HK-2 (cell line): Measurements from ENCODE around the gene SOHLH1.

ENCODE experiments used
- DNase-seq: peaks from one replicate; pipeline ENCODE4 v3.0.0-alpha.2; 2018; ENCODE audit not compliant: unreplicated experiment

Gene SOHLH1

DNA sequence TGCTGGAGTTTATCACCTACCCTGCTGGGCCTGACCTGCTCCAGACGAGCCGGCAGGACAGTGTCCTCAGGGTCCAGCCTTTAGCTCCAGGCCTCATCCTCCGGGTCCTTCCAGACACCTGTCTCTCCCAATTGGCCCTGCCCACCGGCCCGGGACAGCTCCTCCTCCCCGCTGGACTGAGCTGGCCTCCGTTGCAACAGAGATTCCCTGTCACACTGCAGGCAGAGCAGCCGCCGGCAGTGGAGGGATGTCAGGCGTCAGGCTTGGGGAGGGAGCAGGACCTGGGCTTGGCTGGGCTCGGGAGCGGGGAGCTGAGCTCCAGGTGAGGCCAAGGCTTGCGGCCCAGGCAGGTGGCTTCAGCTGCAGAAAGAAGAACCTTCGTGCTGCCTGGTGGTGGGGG lies 4.4 kb upstream of the SOHLH1 start:
- DNase-seq, result no peak

DNA sequence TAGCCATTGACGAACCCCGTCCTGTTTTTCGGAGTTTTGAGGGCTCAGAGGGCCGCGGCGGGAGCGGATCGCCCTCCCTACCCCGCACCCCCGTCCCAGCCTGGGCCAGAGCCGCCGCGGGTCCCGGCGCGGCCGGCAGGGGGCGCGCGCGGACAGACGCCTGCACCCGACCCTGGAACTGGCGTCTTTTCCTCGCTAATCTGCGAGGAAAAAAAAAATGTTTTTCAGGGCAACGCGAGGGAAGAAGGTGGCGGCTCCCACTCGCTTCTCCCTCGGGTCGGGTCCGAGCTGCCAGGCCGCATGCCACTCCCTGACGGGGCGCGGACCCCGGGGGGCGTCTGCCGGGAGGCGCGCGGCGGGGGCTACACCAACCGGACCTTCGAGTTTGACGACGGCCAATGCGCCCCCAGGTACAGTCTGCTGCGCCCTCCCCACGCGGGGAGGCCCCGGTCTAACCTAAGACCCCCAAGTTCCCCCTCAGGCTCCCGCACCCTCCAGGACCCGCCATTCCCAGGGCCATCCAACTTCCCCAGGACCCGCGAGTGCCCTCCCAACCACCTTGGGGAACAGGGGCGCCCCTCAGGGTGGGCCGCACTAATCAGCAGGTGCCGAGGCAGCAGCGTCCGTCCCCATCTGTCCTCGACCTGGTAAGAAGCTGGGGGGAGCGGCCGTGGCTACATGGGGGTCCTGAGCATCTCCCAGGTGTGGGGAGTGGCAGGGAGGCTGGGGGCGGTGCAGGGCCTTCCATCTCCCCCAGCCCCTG lies 2.9 kb upstream of the SOHLH1 start, which contains the start of gene KCNT1:
TSS of gene KCNT1 (plus strand) at position 227 of the 763 bp plus-strand sequence. CDS start at position 301, 74 bp downstream.
- peak; percentile 77 for DNase-seq

DNA sequence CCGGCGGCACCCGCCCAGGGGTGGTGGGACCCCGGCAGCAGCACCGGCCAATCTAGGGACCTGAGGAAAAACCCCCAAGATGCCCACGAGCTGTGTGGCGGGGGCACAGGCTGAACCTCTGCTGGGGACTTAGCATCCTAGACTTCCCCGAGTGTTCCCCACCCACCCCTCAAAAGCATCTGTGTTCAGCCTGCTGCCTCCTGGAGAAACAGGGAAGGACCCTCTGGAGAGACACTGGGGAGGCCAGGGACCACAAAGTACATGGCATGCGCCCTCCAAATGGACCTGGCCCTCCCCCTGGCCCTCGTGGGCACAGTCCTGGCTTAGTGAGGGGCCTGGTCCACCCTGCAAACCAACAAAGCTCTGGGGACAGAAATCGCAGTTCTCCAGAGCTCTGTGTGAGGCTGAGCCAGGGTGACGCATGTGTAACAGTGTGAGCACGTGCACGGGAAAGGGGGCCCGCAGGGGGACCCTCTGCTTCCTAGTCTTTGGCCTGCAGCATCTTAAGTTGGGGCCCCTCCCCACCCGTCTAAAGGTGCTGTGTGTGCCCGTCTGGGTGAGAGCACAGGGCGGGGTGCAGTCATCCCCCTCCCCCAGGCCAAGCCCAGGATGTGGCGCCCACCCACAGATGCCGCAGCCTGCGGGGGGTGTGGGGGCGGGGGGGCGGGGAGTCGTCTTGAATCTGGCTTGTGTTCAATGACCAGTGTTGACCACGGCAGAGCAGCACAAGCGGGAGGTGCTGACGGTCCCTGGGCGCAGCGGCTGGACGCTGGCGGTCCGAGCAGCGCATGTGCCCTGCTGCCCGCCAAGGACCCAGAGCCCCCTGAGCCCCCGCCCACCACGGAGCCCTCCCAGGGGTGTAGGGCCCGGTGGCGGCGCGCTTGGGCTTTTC lies 2.0 kb upstream of the SOHLH1 start:
- no peak for DNase-seq

DNA sequence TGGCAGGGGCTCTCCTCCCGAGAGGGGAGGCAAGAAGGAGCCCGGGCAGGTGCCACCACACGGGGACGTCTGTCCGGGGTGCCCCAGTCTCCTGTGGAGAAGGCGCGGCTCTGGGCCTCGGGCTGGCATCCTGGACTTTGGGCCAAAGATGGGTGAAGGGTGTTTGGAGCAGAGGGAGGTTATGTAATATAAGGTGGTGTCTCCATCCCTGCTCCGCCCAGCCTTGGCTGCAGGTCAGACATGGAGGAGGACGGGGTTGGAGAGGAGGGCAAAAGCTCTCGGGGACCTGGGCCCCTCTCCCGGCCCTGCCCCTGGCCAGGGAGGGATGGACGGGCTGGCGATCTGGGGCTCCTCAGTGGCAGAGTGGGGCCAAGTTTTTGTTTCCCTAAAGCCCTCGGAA lies 1.2 kb upstream of the SOHLH1 start:
- DNase-seq, result no peak

DNA sequence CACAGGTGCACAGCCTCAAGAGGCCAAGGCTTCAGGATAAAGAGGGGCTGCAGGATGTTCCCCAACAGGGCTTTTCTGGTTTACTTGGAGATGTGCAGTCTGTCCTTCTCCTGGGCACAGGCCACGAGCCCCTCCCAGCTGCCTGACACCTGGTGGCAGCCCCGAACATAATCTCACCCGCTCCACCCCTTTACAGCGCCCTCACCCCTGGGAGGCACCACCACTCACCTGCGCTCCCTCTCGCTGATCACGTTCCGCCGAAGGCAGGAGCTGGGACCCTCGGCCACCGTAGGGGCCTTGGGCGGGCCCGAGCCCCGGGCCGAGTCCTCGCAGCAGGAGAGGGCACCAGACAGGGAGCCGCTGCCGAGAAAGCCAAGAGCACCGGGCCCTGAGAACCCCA lies 514 bp downstream of the SOHLH1 start:
- no peak for DNase-seq

DNA sequence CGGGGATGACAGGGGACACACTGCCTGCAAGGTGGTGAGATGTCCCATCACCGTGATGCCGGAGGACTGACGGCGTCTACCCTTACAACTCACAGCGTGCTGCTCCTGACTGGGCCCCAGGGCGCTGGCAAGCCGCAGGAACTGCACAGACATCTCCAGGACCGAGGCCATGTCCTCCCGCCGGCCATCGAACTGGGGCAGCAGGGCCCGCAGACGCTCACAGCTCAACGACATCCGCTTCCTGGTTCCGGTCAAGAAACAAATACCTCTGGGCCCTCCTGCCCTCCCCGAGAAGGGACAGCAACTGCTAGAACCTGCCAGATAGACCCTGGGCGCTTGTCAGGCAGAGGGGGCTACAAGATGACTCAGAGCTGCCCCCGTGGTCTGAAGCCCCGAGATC lies 1.0 kb downstream of the SOHLH1 start:
- DNase-seq, result no peak

DNA sequence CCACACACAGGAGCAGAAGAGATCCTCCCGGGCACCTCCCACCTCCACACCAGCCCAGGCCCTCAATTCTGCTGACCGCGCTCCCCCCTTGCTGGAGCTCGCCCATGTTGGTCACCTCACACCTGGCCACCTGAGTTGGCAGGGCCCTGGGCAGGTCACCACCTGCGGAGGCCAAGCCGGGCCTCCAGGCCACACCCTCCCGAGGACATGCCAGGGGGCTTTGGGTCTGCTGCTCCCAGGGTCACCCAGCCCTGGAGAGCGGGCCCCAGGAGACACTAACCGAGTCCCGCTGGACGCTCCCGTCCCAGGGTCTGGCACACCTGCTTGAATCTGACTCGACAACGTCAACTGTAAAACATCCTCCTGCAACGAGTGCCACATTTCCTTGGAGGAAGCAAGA lies 2.1 kb downstream of the SOHLH1 start:
- DNase-seq, result no peak

DNA sequence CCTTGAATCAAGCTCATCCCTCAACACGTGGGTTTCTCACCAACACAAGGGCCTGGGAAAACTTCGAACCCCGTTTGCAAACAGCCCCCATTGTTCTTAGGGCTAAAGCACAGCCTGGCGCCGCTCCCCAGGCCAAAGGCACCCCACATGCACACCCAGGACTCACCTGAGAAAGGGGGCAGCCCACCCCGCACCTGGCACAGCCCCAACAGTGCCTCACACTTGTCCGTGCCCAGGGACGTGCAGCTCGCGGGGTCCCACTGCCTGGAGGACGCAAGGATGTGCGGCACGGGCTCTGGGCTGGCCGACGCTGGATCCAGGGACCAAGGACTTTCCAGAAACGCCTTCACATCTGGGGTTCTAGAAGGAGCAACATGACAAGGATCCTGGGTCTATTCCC lies 2.8 kb downstream of the SOHLH1 start:
- no peak for DNase-seq

DNA sequence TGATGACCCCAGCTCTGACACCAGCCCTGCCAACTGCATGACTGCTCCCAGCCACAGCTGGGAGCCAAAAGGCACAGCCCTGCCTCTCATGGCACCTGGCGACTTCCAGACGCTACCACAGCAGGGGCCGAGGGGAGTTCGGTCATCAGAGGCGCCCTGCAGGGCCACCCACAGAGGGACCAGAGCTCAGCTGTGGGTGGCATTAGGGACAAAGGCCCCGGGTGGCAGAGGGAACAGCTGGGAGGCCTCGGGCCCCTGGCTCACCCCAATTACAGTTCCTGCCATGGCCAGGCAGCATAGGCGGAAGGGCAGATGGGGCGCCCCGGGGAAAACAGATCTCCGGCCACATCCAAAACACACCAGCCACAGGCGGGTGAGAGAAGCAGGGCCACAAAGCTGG lies 3.6 kb downstream of the SOHLH1 start:
- no peak for DNase-seq

DNA sequence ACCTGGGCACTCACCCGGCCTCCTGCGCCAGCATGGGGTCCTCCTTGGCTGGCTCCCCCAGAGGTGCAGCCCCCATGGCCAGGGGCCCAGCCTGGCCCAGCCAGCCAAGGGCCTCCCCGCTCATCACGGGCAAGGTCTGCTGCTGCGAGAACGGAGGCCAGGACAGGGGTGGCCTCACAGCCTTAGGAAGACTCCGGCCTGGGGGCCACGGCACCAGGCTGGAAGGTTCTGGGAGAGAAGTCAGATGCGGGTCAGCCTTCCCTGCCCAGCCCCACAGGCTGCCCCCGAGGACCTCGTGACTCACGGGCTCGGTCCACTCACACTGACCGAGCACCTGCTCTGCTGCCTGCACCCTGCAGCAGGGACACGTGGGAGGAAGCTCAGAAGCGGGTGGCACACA lies 4.2 kb downstream of the SOHLH1 start:
- DNase-seq, result no peak

DNA sequence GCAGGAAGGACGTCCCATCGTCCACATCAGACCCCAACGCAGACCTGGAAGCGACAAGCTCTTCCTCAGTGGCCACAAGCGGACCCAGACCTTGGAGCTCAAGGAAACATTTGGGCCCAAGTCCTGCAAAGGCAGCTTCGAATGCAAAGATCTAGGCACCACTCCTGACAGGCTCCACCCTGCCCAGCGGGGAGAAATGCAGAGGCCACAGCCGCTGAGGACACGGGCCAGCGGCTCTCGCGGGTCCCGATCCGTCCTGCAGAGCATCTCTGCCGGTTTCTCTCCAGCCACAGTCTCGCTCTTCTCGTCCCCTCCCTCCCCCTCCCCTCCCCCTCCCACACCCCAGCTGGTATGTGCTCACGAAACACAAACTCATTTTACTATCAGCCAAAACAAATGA lies 4.9 kb downstream of the SOHLH1 start:
- DNase-seq, result no peak

DNA sequence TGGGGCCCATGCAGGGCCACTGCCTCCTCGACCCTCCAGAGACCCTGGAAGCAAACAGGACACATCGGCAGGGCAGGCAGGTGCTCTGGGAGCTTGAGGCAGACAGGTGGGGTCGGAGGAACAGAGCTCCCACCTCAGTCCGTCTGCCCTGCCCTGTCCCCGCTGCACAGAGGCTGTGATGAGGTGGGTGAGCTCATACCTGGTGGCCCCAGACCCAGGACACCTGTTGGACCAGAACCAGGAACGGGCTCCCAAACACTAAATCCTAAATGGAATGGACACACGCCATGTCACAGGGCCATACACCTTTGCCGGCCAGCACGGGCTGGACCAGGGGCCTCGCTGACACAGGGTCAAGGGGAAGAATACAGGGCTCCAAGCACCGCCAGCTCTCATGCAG lies 5.5 kb downstream of the SOHLH1 start:
- no peak for DNase-seq

DNA sequence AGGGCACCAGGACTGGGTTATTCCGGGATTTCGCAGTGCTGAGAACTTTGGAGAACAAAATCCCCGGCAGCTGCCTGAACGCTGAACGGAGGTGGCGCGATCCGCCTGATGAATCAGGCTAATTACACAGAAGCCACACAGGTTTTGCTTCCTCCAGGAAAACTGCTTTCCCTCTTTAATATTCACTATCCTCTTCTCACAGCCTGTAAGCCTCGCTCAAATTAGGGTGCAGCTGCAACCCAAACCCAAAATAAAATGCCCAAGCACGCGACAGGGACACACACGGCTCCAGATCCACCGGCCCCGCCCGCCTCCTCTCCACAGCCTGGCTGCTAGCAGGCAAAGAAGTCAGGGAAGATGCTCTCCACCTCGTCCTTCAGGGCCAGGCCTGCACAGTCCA lies 6.0 kb downstream of the SOHLH1 start:
- DNase-seq, result no peak

DNA sequence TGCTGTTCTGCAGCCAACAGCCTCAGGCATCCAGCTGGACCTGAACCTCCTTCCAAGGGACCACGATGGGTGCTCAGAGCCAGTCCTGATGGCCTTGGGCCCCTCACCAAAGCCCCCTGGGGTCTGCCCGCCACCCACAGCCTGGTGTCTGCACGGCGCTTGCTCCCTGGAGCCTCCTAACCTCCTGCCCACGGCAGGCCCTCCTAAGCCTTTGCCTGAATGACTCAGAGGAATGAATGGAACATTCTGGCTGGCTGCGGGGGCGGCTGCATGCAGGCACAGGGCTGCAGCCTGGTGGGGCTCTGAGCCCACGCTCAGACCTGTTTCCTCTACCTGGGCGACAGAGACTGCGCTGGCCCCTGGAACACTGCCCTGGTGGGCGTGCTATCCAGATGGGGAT lies 6.9 kb downstream of the SOHLH1 start:
- DNase-seq, result no peak

DNA sequence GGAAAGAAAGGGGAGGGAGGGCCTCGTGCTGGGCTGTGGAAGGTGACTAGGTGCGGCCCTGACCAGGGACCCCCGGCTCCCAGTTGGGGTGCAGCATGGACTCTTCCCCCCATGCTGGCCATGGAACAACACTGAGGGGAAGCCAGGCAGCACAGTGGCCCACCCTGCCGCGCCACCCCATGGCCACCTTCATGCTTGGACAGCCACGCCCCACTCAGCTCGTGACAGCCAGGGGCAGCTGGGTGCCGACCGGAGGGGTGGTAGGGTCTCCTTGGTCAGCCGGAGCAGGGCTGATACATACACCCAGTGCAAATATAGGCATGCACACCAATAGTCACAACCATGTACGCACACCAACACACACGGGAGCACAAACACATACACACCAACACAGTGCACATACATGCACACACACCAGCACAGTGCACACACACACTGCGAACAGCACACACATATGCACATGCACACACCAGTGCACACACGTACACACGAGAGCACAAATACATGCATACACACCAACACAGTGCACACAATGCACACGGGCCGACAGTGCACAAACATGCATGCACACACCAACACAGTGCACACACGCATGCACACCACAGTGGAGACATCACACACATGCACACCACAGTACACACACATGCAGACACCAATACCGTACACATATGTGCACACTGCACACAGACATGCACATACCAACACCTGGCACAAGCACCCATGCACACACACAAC lies 8.3 kb downstream of the SOHLH1 start:
- DNase-seq, result no peak

DNA sequence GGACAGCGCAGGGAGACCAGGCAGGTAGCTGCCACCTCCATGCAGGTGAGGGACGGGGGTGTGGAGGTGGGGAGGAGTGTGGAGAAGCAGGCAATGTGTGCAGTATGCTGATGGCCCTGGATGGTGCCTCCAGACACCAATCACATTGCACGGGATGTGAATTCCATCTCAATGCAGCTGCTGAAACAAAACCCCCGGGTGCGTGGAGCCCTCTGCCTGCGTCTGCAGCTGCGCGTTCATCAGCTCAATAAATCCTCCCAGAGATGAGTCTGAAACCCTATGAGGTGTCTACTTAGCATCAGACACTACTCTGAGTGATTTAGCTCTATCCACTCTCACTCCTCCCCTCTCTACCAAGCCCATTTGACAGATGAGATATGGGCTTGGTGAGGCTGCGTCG lies 10.3 kb downstream of the SOHLH1 start:
- no peak for DNase-seq

DNA sequence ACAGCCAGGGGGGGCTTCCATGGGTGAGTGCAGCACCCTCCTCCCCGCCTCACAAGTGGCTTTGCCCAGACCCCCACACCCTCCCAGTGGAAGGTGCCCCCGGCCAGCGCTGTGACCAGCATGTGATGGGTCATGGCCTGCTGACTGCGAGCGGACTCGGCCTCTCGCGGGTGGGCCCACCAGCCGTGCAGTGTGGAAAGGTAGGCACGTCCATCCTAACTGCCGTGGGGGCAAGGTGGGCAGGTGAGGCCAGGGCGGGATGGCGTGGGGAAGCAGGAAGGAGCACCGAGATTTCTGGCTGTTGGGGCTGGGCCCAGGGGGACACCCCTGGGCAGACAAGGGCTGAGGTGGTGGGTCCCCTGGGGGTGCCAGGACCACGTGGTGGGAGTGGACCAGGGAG lies 12.1 kb downstream of the SOHLH1 start:
- no peak for DNase-seq

DNA sequence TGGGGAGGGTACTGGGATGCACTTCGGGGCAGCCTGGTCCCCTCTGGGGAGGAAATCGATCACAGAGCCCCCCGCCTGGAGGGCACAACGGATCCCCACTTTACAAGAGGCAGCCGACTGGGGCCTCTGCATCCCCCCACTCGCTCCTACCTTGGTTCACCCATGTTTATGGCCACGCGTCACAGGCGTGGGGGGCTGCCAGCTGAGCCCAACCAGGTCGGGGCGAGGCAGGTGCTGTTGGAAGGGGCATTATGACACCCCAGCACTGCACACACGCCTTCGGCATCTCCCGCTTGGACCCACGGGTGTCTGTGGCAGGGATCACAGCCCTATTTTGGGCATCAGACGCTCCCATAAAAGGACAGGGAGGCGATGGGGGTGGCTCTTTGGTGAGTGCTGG lies 14.6 kb downstream of the SOHLH1 start:
- no peak for DNase-seq

DNA sequence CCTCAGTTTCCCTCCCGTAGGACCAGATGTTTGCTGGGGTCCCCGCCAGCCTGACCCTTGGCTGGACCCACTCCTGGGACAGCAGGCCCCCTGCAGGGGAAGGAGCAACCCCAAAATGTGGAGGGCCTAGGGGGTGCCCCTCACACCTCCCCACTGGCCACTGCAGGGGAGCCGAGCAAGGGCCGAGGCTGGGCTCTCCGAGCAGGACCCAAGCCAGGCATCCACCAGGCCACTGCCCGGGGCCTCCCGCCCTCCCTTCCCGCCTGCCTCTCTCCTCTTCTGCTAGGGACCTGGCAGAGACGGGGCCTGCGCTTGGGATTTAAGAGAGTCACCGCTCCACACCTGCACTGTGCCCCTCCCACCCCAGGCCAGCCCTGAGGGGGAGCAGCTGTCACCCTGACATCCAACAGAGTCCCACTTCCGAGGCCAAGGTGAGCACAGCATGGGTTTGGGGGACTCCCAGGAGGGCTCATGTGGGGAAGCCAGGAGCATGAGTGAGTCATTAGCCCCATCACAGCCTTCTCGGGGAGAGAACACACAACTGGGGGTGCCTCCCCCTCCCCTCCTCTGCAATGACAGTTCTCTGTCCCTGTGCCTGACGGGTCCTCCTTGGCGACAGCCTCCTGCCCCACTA lies 15.8 kb downstream of the SOHLH1 start:
- DNase-seq, result no peak

DNA sequence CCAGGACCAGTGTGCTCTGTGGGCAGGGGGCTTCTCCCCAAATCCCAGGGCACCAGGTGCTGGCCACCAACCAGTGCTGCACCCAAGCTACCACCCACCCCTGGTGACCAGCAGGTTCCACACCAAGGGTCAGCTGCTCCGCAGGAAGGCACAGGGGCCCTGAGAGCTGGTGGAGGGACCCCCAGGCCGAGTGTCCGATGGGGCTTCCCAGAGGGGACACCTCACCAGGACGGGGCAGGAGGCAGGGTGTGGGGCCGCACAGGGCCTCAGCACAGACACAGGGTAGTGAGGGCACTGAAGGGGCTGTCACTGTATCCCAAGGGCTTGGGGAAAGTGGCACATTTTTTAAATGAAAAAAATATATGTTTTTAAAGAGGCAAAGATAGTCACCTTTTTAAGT lies 18.1 kb downstream of the SOHLH1 start:
- DNase-seq, result no peak

DNA sequence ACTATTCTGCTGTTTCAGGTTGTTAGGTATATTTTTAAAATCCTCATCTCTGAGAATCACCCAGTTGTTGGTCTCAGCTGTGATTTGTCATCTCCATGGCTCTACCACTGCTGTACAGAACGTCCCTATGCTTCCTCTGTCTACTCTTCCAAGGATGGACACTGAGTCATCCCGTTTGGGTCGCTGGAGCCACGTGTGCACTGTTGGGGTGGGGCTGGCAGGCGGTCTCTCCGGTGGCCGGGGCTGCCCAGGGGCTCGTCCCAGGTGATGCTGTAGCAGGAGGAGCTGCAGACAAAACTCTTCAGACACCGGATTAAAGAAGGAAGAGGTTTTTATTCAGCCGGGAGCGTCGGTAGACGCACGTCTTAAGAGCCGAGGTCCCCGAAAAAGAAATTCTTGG lies 19.2 kb downstream of the SOHLH1 start:
- DNase-seq, result no peak
